Duodenal mucosa (tissue), 2 donors: ENCODE measurements around the gene P2RX3.

Experiments used
- H3K27ac ChIP-seq: one replicate; pipeline ENCODE4 v1.7.0; 2013; ENCODE audit warnings: low read depth, low read length
- H3K27me3 ChIP-seq, 2 donors: one replicate each; pipeline ENCODE4 v1.7.0; 2013; ENCODE audit warnings: low read length in 2 of 2, control low read depth in 1 of 2; ENCODE audit not compliant: insufficient read depth in 2 of 2, control insufficient read depth in 1 of 2
- H3K36me3 ChIP-seq, 2 donors: one replicate each; pipeline ENCODE4 v1.7.0; 2013; ENCODE audit warnings: low read length in 2 of 2, control low read depth in 1 of 2; ENCODE audit not compliant: insufficient read depth in 2 of 2, control insufficient read depth in 1 of 2
- H3K4me1 ChIP-seq, 2 donors: one replicate each; pipeline ENCODE4 v1.7.0; 2013; ENCODE audit warnings: low read length in 2 of 2, control low read depth in 1 of 2; ENCODE audit not compliant: insufficient read depth in 2 of 2, control insufficient read depth in 1 of 2
- H3K4me3 ChIP-seq, 2 donors: one replicate each; pipeline ENCODE4 v1.7.0; 2013; ENCODE audit warnings: low read length in 2 of 2, low read depth in 1 of 2
- H3K9ac ChIP-seq, 2 donors: one replicate each; pipeline ENCODE4 v1.7.0; 2013; ENCODE audit warnings: low read length in 2 of 2, low read depth in 1 of 2
- H3K9me3 ChIP-seq, 2 donors: one replicate each; pipeline ENCODE4 v1.7.0; 2013; ENCODE audit warnings: low read length in 2 of 2, control low read depth in 1 of 2; ENCODE audit not compliant: control insufficient read depth in 1 of 2

P2RX3 gene

GRCh38 chr11:57416436-57416835 lies 78.3 kb downstream of the P2RX3 start:
- no peak overlapping the region for H3K9ac ChIP-seq
- H3K27me3 ChIP-seq: no peaks in the 10 kb centered on the region
- no peaks in the 10 kb centered on the region for H3K4me1 ChIP-seq
- no peaks in the 10 kb centered on the region for H3K9me3 ChIP-seq
- no peak overlapping the region for H3K27ac ChIP-seq
- H3K4me3 ChIP-seq: no peak overlapping the region
- H3K36me3 ChIP-seq: peaks cover 0 to 32% of the 10 kb centered on the region in 2 donors

GRCh38 chr11:57417056-57417455 lies 78.9 kb downstream of the P2RX3 start:
- H3K9me3 ChIP-seq: no peaks in the 10 kb centered on the region
- H3K4me3 ChIP-seq: no peak overlapping the region
- no peak overlapping the region for H3K27ac ChIP-seq
- H3K4me1 ChIP-seq: no peaks in the 10 kb centered on the region
- no peak overlapping the region for H3K9ac ChIP-seq
- H3K27me3 ChIP-seq: no peaks in the 10 kb centered on the region
- H3K36me3 ChIP-seq: peaks cover 0 to 32% of the 10 kb centered on the region in 2 donors

GRCh38 chr11:57418131-57418530 lies 80.0 kb downstream of the P2RX3 start:
- H3K36me3 ChIP-seq: peaks cover 0 to 32% of the 10 kb centered on the region in 2 donors

GRCh38 chr11:57419146-57419545 lies 81.0 kb downstream of the P2RX3 start:
- Histone ChIP-seq H3K9ac (no peak overlapping the region), H3K27ac (no peak overlapping the region), H3K27me3 (no peaks in the 10 kb centered on the region), H3K36me3 (peaks cover 0 to 32% of the 10 kb centered on the region in 2 donors), H3K4me3 (no peak overlapping the region), H3K4me1 (peaks cover 5 to 6% of the 10 kb centered on the region in 2 donors), H3K9me3 (no peaks in the 10 kb centered on the region)

More at GRCh38 chr11:57418131-57418530, 80.0 kb downstream of the P2RX3 start:
- Histone ChIP-seq H3K9me3 (no peaks in the 10 kb centered on the region), H3K9ac (no peak overlapping the region), H3K4me1 (no peaks in the 10 kb centered on the region), H3K4me3 (no peak overlapping the region), H3K27me3 (no peaks in the 10 kb centered on the region), H3K27ac (no peak overlapping the region)

GRCh38 chr11:57421066-57421465 lies 82.9 kb downstream of the P2RX3 start:
- Histone ChIP-seq H3K36me3 (peaks cover 0 to 15% of the 10 kb centered on the region in 2 donors), H3K27me3 (no peaks in the 10 kb centered on the region), H3K4me1 (peaks cover 21 to 22% of the 10 kb centered on the region in 2 donors), H3K27ac (no peak overlapping the region), H3K4me3 (no peak overlapping the region), H3K9ac (no peak overlapping the region), H3K9me3 (no peaks in the 10 kb centered on the region)

GRCh38 chr11:57421805-57422204 lies 83.7 kb downstream of the P2RX3 start:
- H3K27ac ChIP-seq: no peak overlapping the region
- H3K36me3 ChIP-seq: peaks cover 0 to 9% of the 10 kb centered on the region in 2 donors
- H3K4me1 ChIP-seq: peaks cover 25 to 29% of the 10 kb centered on the region in 2 donors
- no peaks in the 10 kb centered on the region for H3K9me3 ChIP-seq
- H3K4me3 ChIP-seq: no peak overlapping the region
- H3K27me3 ChIP-seq: no peaks in the 10 kb centered on the region
- H3K9ac ChIP-seq: no peak overlapping the region
